Islet of Langerhans (tissue), 1 donor: Measurements from ENCODE around the gene CFAP77.

Experiments used
- FAIRE-seq: peaks from one replicate; lab custom pipeline; 2011; peaks lifted over from hg19 to GRCh38; lab: Jason Lieb, UNC

Gene CFAP77

GRCh38 chr9:132408521-132408920 is 1.5 kb upstream of the CFAP77 start:
- no peak for FAIRE-seq

GRCh38 chr9:132410642-132411041 is 631 bp downstream of the CFAP77 start:
- FAIRE-seq, result no peak

GRCh38 chr9:132411091-132411508 is 1.1 kb downstream of the CFAP77 start:
- FAIRE-seq, result no peak

- no peak for FAIRE-seq
Observed at GRCh38 chr9:132412089-132412488, 2.1 kb downstream of the CFAP77 start.

- FAIRE-seq, result no peak
Observed at GRCh38 chr9:132413926-132414325, 3.9 kb downstream of the CFAP77 start.

- no peak for FAIRE-seq
Observed at GRCh38 chr9:132414731-132415130, 4.7 kb downstream of the CFAP77 start.

- no peak for FAIRE-seq
Observed at GRCh38 chr9:132415181-132415580, 5.2 kb downstream of the CFAP77 start.

GRCh38 chr9:132418726-132419363 is 8.8 kb downstream of the CFAP77 start:
- FAIRE-seq, result no peak

- FAIRE-seq, result no peak
Observed at GRCh38 chr9:132422574-132422973, 12.6 kb downstream of the CFAP77 start.

- no peak for FAIRE-seq
Observed at GRCh38 chr9:132423503-132423902, 13.5 kb downstream of the CFAP77 start.

- no peak for FAIRE-seq
Observed at GRCh38 chr9:132424857-132425674, 15.1 kb downstream of the CFAP77 start.

- FAIRE-seq, result no peak
Observed at GRCh38 chr9:132425675-132426062, 15.7 kb downstream of the CFAP77 start.

GRCh38 chr9:132426639-132427414 is 16.8 kb downstream of the CFAP77 start:
- FAIRE-seq, result no peak

- no peak for FAIRE-seq
Observed at GRCh38 chr9:132430998-132431397, 21.0 kb downstream of the CFAP77 start.

- FAIRE-seq, result no peak
Observed at GRCh38 chr9:132434881-132435280, 24.9 kb downstream of the CFAP77 start.

- FAIRE-seq, result no peak
Observed at GRCh38 chr9:132439153-132439552, 29.1 kb downstream of the CFAP77 start.

GRCh38 chr9:132440735-132441134 is 30.7 kb downstream of the CFAP77 start:
- no peak for FAIRE-seq

- no peak for FAIRE-seq
Observed at GRCh38 chr9:132441404-132441803, 31.4 kb downstream of the CFAP77 start.

- FAIRE-seq, result no peak
Observed at GRCh38 chr9:132443951-132444607, 34.1 kb downstream of the CFAP77 start.

- FAIRE-seq, result no peak
Observed at GRCh38 chr9:132446887-132447286, 36.9 kb downstream of the CFAP77 start.

- no peak for FAIRE-seq
Observed at GRCh38 chr9:132447346-132447745, 37.3 kb downstream of the CFAP77 start.

GRCh38 chr9:132447902-132448301 is 37.9 kb downstream of the CFAP77 start:
- FAIRE-seq, result no peak

GRCh38 chr9:132451276-132451675 is 41.3 kb downstream of the CFAP77 start:
- FAIRE-seq, result no peak
